Subcutaneous abdominal adipose tissue (tissue), 5 donors: Measurements from ENCODE around the gene RHBDD1.

ENCODE experiments used
- H3K27ac ChIP-seq: one replicate; pipeline ENCODE4 v1.7.0; 2013; ENCODE audit warnings: low read depth, mild to moderate bottlenecking, inconsistent platforms, low read length, moderate library complexity
- H3K27me3 ChIP-seq, 5 donors: one replicate each; pipeline ENCODE4 v1.7.0; 2013; ENCODE audit warnings: low read length in 5 of 5, inconsistent platforms in 1 of 5; ENCODE audit not compliant: control insufficient read depth in 5 of 5, insufficient read depth in 4 of 5
- H3K36me3 ChIP-seq, 5 donors: one replicate each; pipeline ENCODE4 v1.7.0; 2013; ENCODE audit warnings: low read length in 5 of 5; ENCODE audit not compliant: control insufficient read depth in 5 of 5, insufficient read depth in 5 of 5
- H3K4me1 ChIP-seq, 5 donors: one replicate each; pipeline ENCODE4 v1.7.0; 2013; ENCODE audit warnings: low read length in 5 of 5, mild to moderate bottlenecking in 3 of 5, moderate library complexity in 1 of 5; ENCODE audit not compliant: control insufficient read depth in 5 of 5, insufficient read depth in 5 of 5
- H3K4me3 ChIP-seq, 5 donors: one replicate each; pipeline ENCODE4 v1.7.0; 2013; ENCODE audit warnings: low read length in 5 of 5, low read depth in 1 of 5
- H3K9ac ChIP-seq, 5 donors: one replicate each; pipeline ENCODE4 v1.7.0; 2013; ENCODE audit warnings: low read length in 5 of 5, mild to moderate bottlenecking in 4 of 5, moderate library complexity in 3 of 5
- H3K9me3 ChIP-seq, 5 donors: one replicate each; pipeline ENCODE4 v1.7.0; 2013; ENCODE audit warnings: low read length in 5 of 5; ENCODE audit not compliant: control insufficient read depth in 5 of 5
- donor health status: healthy.
- donor health status: healthy.
- donor health status: healthy.
- donor health status: healthy.
- donor health status: healthy.

RHBDD1 gene

DNA sequence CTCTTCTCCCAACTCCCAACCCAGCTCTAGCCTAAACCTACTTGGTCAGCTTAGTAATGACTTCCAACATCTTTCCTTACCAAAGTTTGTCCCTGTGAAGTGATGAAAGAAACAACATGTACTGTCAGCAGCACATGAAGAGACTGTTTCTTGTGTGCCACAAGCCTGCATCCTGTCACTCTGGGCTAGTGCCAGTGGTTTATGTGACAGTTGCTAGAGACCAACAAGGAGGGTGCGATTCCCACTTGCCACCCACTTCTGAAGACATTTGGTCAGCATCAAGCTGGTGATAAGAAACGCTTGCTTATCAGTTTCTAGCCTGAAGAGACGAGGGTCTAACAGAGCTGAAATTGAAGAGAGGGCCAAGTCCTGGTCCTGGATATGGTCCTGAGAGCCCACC is 195.5 kb downstream of the RHBDD1 start:
- no peak overlapping the region for H3K27ac ChIP-seq
- peaks cover 0 to 2% (median 0%) of the 10 kb centered on the region in 5 donors for H3K27me3 ChIP-seq
- H3K36me3 ChIP-seq = no peaks in the 10 kb centered on the region
- no peak overlapping the region for H3K9ac ChIP-seq
- no peaks in the 10 kb centered on the region for H3K9me3 ChIP-seq
- H3K4me1 ChIP-seq = peaks cover 0 to 4% (median 0%) of the 10 kb centered on the region in 5 donors
- no peak overlapping the region for H3K4me3 ChIP-seq

DNA sequence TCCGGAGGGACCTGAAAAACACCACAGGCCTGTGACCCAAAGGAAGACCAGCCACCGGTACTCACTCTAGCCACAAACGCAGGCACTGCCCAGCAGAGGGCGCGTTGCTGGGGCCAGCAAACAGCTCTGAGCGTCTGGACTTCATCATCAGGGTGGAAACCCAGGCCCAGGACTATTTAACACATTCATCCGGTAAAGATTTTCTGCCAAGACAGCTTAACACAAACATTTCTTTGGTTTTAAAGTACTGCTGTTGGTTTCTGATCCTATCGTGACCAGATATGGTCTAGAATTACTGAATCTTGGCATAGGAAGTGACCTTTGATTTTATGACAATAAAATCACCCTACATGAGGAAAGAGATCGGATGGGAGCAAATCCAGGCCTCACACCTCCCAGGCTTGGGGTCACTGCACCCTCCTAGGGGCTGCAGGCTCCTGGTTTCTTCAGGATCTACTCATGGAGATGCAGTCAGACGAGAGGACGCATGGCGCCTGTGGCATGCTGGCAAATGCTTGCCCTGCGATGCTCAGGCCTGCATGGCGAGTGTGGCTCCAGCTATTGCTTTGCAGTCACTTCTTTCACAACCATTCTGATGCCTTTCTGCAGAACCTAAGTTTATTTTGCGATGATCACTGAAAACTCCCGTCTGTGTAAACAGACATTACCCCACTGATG is 197.8 kb downstream of the RHBDD1 start:
- Histone ChIP-seq H3K4me3 (no peak overlapping the region), H3K4me1 (no peaks in the 10 kb centered on the region), H3K27me3 (peaks cover 0 to 2% (median 0%) of the 10 kb centered on the region in 5 donors), H3K27ac (no peak overlapping the region), H3K9ac (no peak overlapping the region), H3K9me3 (no peaks in the 10 kb centered on the region), H3K36me3 (no peaks in the 10 kb centered on the region)

DNA sequence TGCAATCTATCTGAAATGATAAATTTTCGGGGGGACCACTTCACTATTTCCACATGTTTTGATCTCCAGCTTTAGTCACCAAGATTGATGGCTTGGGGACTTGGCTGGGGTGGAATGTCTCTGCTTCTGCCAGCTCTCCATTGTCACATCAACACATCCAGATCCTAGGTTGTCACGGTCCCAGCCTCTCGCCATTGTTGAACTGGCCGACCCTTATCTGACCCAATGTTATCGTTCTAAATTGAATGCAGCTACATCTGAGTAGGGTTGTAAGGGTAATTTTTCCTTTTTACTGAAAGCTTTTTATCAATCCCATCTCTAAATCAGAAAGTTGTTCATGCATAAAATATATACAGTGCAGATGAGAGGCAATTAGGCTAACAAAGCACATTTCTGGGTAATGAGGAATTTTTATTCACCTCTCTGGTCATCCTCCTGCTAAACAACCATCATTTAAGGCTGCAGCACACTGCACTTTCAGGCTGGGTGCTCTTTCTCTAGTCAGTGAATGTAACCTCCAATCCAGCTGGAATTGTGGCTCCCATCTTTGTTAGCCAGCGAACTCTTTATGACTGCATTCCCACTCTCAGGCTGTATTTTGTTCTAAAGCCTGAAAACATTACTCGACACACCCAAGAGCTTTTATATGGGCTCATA is 200.0 kb downstream of the RHBDD1 start:
- no peaks in the 10 kb centered on the region for H3K4me1 ChIP-seq
- no peaks in the 10 kb centered on the region for H3K36me3 ChIP-seq
- H3K27ac ChIP-seq = no peak overlapping the region
- H3K9ac ChIP-seq = no peak overlapping the region
- H3K27me3 ChIP-seq = peaks cover 0 to 2% (median 0%) of the 10 kb centered on the region in 5 donors
- H3K9me3 ChIP-seq = no peaks in the 10 kb centered on the region
- H3K4me3 ChIP-seq = no peak overlapping the region

DNA sequence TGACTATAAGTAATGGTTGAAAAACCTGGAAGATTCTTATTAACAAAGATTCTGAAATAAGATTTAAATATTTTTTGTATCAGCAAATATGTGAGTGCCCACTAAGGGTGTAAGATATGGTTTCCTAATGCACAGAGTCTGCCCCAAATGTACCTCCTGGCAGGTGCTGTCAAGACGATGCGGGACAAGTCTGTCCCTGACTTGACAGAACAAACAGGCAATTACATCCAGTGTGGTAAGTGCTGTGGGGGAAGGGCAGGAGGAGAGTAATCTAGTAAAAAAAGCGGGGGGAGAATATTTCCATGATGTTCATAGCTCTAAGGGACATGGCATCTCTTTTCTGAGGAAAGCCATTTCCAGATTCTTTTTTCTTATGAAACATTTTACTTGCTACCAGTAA is 200.7 kb downstream of the RHBDD1 start:
- Histone ChIP-seq H3K27ac (no peak overlapping the region), H3K4me1 (no peaks in the 10 kb centered on the region), H3K36me3 (no peaks in the 10 kb centered on the region), H3K4me3 (no peak overlapping the region), H3K9me3 (no peaks in the 10 kb centered on the region), H3K27me3 (peaks cover 0 to 2% (median 0%) of the 10 kb centered on the region in 5 donors), H3K9ac (no peak overlapping the region)

DNA sequence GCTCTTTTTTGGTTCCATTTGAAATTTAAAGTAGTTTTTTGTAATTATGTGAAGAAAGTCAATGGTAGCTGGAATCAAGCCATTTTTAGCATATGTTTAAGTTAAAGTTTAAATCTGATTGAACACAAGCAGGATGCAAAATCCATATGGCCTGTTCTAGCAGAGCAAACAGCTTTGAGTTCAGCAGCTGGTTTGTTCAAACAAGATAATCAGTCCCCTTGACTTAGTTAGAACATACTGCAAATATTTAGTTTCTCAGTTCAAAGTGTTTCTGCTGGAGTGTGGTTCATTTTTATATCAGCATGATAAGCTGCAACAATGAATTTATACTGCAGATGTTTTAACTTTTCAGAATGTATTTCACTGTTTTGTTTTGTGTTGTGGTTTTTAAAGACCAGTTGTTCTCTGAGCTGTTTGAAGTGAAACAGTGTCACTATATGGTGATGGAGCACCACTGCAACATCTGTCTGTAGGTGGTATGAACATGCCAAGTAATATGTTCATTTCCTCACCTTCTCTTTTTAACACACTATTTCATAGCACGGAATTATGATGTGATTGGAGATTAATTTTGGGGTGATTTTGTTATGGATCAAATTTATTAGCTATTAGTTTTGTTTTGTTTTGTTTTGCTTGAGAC is 202.8 kb downstream of the RHBDD1 start:
- Histone ChIP-seq H3K27me3 (peaks cover 0 to 2% (median 0%) of the 10 kb centered on the region in 5 donors), H3K4me3 (no peak overlapping the region), H3K27ac (no peak overlapping the region), H3K36me3 (no peaks in the 10 kb centered on the region), H3K4me1 (no peaks in the 10 kb centered on the region), H3K9ac (no peak overlapping the region), H3K9me3 (no peaks in the 10 kb centered on the region)

DNA sequence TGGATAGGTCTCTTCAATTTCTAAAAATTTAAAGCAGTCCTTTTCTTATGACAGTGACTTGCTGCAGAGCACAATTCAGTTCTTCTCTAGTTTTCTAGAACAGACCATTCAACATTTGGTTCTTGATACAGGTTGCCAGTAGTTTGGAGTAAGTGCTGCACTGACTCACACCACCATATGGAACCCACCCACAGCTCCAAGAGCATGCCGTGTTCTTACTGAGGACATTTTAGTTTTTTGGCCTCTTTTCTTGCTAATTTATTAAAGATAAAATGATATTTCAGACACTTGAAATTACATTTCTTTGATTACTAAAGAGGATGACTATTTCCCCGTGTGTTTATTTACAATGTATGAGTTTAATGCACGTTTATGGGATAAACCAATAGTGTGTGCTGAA is 208.1 kb downstream of the RHBDD1 start:
- H3K9me3 ChIP-seq = no peaks in the 10 kb centered on the region
- H3K27me3 ChIP-seq = no peaks in the 10 kb centered on the region
- no peak overlapping the region for H3K27ac ChIP-seq
- no peaks in the 10 kb centered on the region for H3K36me3 ChIP-seq
- H3K4me1 ChIP-seq = no peaks in the 10 kb centered on the region
- H3K9ac ChIP-seq = no peak overlapping the region
- H3K4me3 ChIP-seq = no peak overlapping the region
